Measurements from ENCODE around the gene GALNTL6.

GALNTL6 gene

GRCh38 chr4:171978216-171978615, 165.0 kb downstream of the GALNTL6 start:
- Histone ChIP-seq H3K27ac (ENCODE audit: poor library complexity, severe bottlenecking) (no peak overlapping the region), H3K27me3 (ENCODE audit: insufficient read depth, poor library complexity, severe bottlenecking) (no peaks in the 10 kb centered on the region), H3K4me3 (ENCODE audit: severe bottlenecking) (no peak overlapping the region), H3K4me1 (ENCODE audit: insufficient read depth, poor library complexity, severe bottlenecking) (no peaks in the 10 kb centered on the region), H3K9me3 (ENCODE audit: severe bottlenecking) (no peaks in the 10 kb centered on the region), H3K36me3 (ENCODE audit: low read depth) (no peaks in the 10 kb centered on the region)
- TF ChIP-seq, protein P1, sequence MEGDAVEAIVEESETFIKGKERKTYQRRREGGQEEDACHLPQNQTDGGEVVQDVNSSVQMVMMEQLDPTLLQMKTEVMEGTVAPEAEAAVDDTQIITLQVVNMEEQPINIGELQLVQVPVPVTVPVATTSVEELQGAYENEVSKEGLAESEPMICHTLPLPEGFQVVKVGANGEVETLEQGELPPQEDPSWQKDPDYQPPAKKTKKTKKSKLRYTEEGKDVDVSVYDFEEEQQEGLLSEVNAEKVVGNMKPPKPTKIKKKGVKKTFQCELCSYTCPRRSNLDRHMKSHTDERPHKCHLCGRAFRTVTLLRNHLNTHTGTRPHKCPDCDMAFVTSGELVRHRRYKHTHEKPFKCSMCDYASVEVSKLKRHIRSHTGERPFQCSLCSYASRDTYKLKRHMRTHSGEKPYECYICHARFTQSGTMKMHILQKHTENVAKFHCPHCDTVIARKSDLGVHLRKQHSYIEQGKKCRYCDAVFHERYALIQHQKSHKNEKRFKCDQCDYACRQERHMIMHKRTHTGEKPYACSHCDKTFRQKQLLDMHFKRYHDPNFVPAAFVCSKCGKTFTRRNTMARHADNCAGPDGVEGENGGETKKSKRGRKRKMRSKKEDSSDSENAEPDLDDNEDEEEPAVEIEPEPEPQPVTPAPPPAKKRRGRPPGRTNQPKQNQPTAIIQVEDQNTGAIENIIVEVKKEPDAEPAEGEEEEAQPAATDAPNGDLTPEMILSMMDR (IDR thresholded peaks at IDR 0.05; ENCODE audit: poor library complexity, severe bottlenecking), result no peak
- ATAC-seq (ENCODE audit: low read depth) (no peak), DNase-seq (ENCODE audit: low spot score) (no peak)

GRCh38 chr4:171979461-171979860, 166.3 kb downstream of the GALNTL6 start:
- no peaks in the 10 kb centered on the region for H3K27me3 ChIP-seq (ENCODE audit: insufficient read depth, poor library complexity, severe bottlenecking)
- ATAC-seq (ENCODE audit: low read depth) (no peak), DNase-seq (ENCODE audit: low spot score) (no peak)
- H3K4me3 ChIP-seq (ENCODE audit: severe bottlenecking), result no peak overlapping the region
- H3K4me1 ChIP-seq (ENCODE audit: insufficient read depth, poor library complexity, severe bottlenecking), result no peaks in the 10 kb centered on the region
- no peaks in the 10 kb centered on the region for H3K9me3 ChIP-seq (ENCODE audit: severe bottlenecking)
- H3K27ac ChIP-seq (ENCODE audit: poor library complexity, severe bottlenecking), result no peak overlapping the region
- H3K36me3 ChIP-seq (ENCODE audit: low read depth), result no peaks in the 10 kb centered on the region
- TF ChIP-seq, protein P1 (IDR thresholded peaks at IDR 0.05; ENCODE audit: poor library complexity, severe bottlenecking), result no peak

DNA sequence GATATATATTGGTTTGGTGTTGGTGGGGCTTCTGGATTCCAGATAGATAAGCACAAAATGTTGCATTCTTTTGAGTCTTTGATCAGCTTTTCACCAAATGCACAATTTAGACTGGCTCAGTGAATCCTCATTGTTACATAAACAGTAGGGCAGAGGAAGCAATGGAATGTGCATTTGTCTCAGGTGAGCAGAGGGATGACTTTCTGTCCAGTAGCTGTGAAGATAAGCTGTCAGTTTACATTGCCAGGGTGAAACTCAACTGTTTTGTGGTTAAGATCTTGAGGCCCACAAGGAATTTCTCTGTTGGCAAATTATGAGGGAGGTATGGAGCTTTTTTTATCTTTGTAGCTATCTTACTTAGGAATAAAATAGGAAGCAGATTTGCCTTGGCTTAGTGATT, 168.0 kb downstream of the GALNTL6 start:
- TF ChIP-seq, protein P1 (IDR thresholded peaks at IDR 0.05; ENCODE audit: poor library complexity, severe bottlenecking), result no peak
- no peaks in the 10 kb centered on the region for H3K27me3 ChIP-seq (ENCODE audit: insufficient read depth, poor library complexity, severe bottlenecking)

DNA sequence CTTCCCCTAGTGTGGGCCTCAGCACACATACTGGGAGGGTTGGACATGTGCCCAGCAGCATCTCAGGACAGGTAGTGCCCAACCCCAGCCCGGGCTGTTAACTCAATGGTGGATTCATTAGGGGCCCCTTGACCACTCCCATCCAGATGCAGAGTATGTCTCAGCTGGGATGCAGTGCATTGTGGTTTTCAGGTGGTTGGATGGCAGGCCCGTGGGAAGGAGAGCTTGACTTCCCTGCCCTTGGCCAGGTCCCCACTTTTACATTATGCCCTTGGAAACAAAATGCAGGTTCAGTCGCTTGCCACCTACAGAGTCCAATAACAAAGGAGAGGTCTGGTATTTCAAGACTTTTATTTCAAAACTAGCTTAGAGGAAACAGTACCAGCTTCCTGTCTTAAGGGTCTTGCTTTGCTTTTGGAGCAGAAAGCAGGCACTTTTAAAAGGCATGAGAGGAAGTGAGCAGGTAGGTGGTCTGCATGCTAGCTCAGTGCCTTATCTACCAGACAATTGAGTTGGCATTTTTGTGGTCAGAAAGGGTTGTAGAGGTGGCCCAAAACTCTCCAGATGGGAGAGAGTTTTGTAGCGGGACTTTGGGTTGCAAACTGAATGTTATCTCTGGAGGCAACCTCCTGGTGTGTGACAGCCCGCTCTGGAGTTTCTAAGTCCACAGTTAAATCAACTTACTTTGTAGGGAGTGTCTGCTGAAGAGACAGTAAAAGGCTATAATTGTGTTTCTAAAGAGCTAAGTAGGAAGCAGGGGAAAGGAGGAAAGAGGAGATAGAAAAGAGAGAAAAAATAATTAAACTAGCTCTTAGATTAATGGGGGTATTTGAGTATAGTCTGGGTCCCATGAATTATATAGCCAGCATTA, 171.0 kb downstream of the GALNTL6 start:
- Histone ChIP-seq H3K27ac (ENCODE audit: poor library complexity, severe bottlenecking) (no peak overlapping the region), H3K27me3 (ENCODE audit: insufficient read depth, poor library complexity, severe bottlenecking) (no peaks in the 10 kb centered on the region), H3K9me3 (ENCODE audit: severe bottlenecking) (no peaks in the 10 kb centered on the region), H3K4me1 (ENCODE audit: insufficient read depth, poor library complexity, severe bottlenecking) (no peaks in the 10 kb centered on the region), H3K4me3 (ENCODE audit: severe bottlenecking) (no peak overlapping the region), H3K36me3 (ENCODE audit: low read depth) (no peaks in the 10 kb centered on the region)
- ATAC-seq (ENCODE audit: low read depth) (no peak), DNase-seq (ENCODE audit: low spot score) (no peak)
- TF ChIP-seq, protein P1 (IDR thresholded peaks at IDR 0.05; ENCODE audit: poor library complexity, severe bottlenecking), result no peak

More for the DNA sequence above, 168.0 kb downstream of the GALNTL6 start:
- Histone ChIP-seq H3K36me3 (ENCODE audit: low read depth) (no peaks in the 10 kb centered on the region), H3K9me3 (ENCODE audit: severe bottlenecking) (no peaks in the 10 kb centered on the region), H3K4me3 (ENCODE audit: severe bottlenecking) (no peak overlapping the region), H3K4me1 (ENCODE audit: insufficient read depth, poor library complexity, severe bottlenecking) (no peaks in the 10 kb centered on the region), H3K27ac (ENCODE audit: poor library complexity, severe bottlenecking) (no peak overlapping the region)
- ATAC-seq (ENCODE audit: low read depth), result no peak
- no peak for DNase-seq (ENCODE audit: low spot score)

GRCh38 chr4:171985129-171985528, 171.9 kb downstream of the GALNTL6 start:
- Histone ChIP-seq H3K4me1 (ENCODE audit: insufficient read depth, poor library complexity, severe bottlenecking) (no peaks in the 10 kb centered on the region), H3K27ac (ENCODE audit: poor library complexity, severe bottlenecking) (no peak overlapping the region), H3K4me3 (ENCODE audit: severe bottlenecking) (no peak overlapping the region), H3K9me3 (ENCODE audit: severe bottlenecking) (no peaks in the 10 kb centered on the region), H3K27me3 (ENCODE audit: insufficient read depth, poor library complexity, severe bottlenecking) (no peaks in the 10 kb centered on the region), H3K36me3 (ENCODE audit: low read depth) (no peaks in the 10 kb centered on the region)
- ATAC-seq (ENCODE audit: low read depth) (no peak), DNase-seq (ENCODE audit: low spot score) (no peak)
- TF ChIP-seq, protein P1 (IDR thresholded peaks at IDR 0.05; ENCODE audit: poor library complexity, severe bottlenecking), result no peak

Data from RWPE2 (cell line).